PC-3 (cell line): ENCODE results near the gene NFATC2.

ENCODE experiments used
- CTCF ChIP-seq: fragments of 300-600 bp; sonication (generic); conservative IDR thresholded peaks from 2 replicates; pipeline ENCODE4 v1.5.1; 2017; ENCODE audit warnings: antibody characterized with exemption, low read depth, mild to moderate bottlenecking, low read length
- EZH2phosphoT487 ChIP-seq: fragments of 300-600 bp; sonication (generic); IDR thresholded peaks from 2 replicates; pipeline ENCODE4 v1.6.1; 2018; ENCODE audit warnings: mild to moderate bottlenecking, antibody characterized with exemption, low read length, borderline replicate concordance

GRCh38 chr20:51500311-51500710 is 42.2 kb downstream of the NFATC2 start:
- TF ChIP-seq CTCF (no peak), EZH2phosphoT487 (no peak)
